GM12801 (cell line): ENCODE measurements around the gene POLR1A.

Source experiments
- TF ChIP-seq, protein P1 (sequence below): IDR thresholded peaks from one replicate; pipeline ENCODE4 v1.5.1; 2011; ENCODE audit warnings: control low read depth; ENCODE audit not compliant: insufficient read length; ENCODE audit errors: extremely low read depth

Gene POLR1A

DNA sequence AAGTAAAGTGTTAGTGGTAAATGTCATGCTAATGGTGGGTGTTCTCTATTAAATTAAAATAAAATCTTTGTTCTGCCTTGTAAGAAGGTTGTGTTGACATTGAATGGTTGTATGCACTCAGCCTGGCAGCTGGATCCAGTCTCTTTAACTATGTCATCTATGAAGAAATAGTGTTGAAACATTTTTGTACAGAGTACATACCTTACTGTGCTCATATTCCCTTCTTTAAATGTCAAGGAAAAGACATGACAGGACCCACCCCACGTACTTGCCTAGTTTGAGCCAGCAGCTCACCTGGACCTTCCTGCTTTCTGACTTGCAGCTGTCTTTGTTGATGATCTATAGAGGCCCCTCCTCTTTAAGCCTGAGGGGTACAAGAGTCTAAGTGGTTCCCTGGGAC is 131.3 kb downstream of the POLR1A start:
- TF ChIP-seq, protein P1, sequence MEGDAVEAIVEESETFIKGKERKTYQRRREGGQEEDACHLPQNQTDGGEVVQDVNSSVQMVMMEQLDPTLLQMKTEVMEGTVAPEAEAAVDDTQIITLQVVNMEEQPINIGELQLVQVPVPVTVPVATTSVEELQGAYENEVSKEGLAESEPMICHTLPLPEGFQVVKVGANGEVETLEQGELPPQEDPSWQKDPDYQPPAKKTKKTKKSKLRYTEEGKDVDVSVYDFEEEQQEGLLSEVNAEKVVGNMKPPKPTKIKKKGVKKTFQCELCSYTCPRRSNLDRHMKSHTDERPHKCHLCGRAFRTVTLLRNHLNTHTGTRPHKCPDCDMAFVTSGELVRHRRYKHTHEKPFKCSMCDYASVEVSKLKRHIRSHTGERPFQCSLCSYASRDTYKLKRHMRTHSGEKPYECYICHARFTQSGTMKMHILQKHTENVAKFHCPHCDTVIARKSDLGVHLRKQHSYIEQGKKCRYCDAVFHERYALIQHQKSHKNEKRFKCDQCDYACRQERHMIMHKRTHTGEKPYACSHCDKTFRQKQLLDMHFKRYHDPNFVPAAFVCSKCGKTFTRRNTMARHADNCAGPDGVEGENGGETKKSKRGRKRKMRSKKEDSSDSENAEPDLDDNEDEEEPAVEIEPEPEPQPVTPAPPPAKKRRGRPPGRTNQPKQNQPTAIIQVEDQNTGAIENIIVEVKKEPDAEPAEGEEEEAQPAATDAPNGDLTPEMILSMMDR: no peak

DNA sequence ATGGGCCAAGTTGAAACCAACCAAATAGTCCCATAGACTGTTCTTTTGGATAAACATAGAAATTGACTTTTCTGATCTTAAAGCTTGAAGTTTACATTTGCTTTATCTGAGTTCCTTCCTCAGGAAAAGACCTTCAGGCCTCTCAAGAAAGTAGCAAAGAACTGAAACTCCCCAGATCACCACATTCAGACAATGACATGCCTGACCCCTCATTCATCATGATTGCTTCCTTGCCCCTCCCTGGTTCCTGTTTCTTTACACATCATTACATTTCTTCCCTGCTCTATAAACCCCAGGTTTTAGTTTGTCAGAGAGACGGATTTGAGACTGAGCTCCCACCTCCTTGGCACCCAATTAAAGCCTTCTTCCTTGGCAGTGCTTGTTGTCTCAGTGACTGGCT is 133.3 kb downstream of the POLR1A start:
- TF ChIP-seq, protein P1: no peak

DNA sequence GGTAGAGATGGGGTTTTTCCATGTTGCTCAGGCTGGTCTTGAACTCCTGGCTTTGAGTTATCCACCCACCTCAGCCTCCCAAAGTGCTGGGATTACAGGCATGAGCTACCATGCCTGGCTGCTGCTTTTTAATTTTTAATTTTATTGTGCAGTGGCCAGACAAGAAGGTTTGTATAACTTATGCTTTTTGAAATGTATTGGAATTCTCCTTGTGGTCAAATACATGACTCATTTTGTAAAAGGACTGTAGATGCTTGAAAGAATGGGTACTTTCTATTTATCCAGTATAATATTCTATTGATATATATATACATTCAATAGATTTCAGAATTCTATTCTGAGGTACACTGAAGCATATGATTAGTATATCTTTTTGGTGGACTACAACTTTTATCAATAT is 134.3 kb downstream of the POLR1A start:
- TF ChIP-seq, protein P1: no peak
